GM19455 (cell line): ENCODE measurements around the gene ENHO.
"Not testable (repeated sequence)": the region's sequence is repeated elsewhere in the genome, so short reads cannot be mapped to it uniquely, and the experiment has no call there.

Source experiments
- ATAC-seq: cut with Tn5 transposase; IDR thresholded peaks from one replicate; pipeline ENCODE4 v1.9.1; 2021; ENCODE audit not compliant: unreplicated experiment

ENHO gene

DNA sequence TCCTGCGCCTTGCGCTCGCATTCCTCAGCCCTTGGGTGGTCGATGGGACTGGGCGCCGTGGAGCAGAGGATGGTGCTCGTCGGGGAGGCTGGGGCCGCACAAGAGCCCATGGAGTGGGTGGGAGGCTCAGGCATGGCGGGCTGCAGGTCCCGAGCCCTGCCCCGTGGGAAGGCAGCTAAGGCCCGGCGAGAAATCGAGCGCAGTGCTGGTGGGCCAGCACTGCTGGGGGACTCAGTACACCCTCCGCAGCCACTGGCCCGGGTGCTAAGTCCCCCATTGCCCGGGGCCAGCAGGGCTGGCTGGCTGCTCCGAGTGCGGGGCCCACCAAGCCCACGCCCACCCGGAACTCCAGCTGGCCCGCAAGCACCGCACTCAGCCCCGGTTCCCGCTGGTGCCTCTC, 40.0 kb downstream of the ENHO start:
- ATAC-seq, result not testable (repeated sequence)

DNA sequence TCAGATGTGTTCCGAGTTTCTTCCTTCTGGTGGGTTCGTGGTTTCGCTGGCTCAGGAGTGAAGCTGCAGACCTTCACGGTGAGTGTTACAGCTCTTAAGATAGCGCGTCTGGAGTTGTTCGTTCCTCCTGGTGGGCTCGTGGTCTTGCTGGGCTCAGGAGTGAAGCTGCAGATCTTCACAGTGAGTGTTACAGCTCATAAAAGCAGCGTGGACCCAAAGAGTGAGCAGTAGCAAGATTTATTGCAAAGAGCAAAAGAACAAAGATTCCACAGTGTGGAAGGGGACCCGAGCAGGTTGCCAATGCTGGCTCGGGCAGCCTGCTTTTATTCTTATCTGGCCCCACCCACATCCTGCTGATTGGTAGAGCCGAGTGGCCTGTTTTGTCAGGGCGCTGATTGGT, 41.2 kb downstream of the ENHO start:
- ATAC-seq, result not testable (repeated sequence)

DNA sequence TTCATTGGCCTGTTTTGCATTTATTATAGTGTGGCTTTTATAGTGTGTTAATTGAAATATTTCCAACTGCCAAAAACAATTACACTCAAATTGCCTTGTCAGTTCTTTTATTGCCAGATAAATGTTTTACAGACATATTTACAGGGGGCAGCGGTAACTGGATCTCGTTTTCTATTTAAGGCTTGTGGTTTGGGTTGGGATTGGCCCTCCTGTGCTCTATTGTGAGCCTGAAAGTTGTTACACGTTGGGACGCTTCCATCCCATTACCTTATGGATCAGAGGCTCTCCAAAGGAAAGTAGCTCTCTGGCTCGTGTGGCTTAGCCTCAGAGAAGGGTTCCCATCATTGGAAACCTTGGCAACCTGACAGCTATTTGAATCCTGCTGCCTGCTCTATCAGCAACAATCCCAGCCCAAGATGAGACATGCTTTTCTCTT, 43.3 kb downstream of the ENHO start:
- ATAC-seq, result no peak

DNA sequence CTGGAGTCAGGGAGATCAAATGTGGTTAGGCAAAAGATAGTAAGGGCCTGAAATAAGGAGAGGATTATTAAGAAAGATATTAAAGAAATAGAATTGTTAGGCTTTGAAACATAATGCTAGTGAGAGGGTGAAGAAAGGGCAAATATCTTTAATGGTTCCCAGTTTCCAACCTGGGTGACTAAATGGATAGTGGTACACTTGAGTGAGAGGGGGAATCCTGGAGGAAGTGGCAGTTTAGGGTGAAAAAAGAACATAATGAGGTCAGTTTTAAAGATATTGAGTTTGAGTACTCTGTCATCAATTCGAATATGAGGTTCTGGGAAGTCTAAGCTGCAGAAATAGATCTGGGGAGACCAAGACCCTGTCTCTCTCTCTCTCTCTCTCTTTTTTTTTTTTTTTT, 45.2 kb downstream of the ENHO start:
- no peak for ATAC-seq

DNA sequence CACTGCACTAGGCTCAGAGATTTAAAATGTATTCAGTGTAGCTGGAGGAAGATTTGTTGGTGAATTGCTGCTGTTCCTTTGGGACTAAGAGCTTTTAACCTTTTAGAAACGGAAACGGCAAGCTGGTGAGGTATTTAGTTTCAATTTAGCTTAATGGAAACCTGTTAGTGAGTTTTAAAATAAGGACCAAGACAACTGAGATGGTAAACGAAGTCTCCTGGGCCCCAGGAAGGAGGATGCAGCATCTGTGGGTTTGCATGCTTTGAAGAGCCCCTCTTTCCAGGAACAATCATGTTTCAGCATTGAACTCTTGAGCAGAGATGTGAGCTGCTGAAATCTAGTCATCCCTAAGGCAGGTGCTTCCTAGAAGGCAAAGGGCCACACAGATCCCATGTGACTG, 47.7 kb downstream of the ENHO start:
- no peak for ATAC-seq
